Inflammatory macrophage treated with lipopolysaccharide for 1 hour (primary cell): Measurements from ENCODE around the gene CEP19.

Source experiments
- DNase-seq, 2 donors: peaks; one replicate each; pipeline ENCODE4 v3.0.0-alpha.2; 2020 to 2022

The CEP19 gene

GRCh38 chr3:196708467-196708866 lies 3.6 kb downstream of the CEP19 start:
- DNase-seq, result no peak

GRCh38 chr3:196707566-196707965 lies 4.5 kb downstream of the CEP19 start:
- no peak for DNase-seq

- DNase-seq, result no peak
These were observed 5.3 kb downstream of the CEP19 start for GRCh38 chr3:196706731-196707130.

GRCh38 chr3:196706327-196706726 lies 5.7 kb downstream of the CEP19 start:
- peak in 1 of 2 donors; percentile 30 for DNase-seq

- no peak for DNase-seq
These were observed 11.2 kb downstream of the CEP19 start for GRCh38 chr3:196700801-196701200.

GRCh38 chr3:196699749-196700148 lies 12.3 kb downstream of the CEP19 start:
- DNase-seq, result no peak

- no peak for DNase-seq
These were observed 14.8 kb downstream of the CEP19 start for GRCh38 chr3:196697270-196697669.

GRCh38 chr3:196695849-196696226 lies 16.2 kb downstream of the CEP19 start:
- DNase-seq, result no peak

GRCh38 chr3:196694941-196695848 lies 16.9 kb downstream of the CEP19 start:
- no peak for DNase-seq

- DNase-seq, result peak; percentile 49 to 57
These were observed 17.8 kb downstream of the CEP19 start for GRCh38 chr3:196694202-196694638.

GRCh38 chr3:196691386-196691785 lies 20.7 kb downstream of the CEP19 start:
- peak in 1 of 2 donors; percentile 49 for DNase-seq

GRCh38 chr3:196689941-196690660 lies 21.9 kb downstream of the CEP19 start:
- peak; percentile 54 to 73 for DNase-seq

- peak; percentile 94 to 97 for DNase-seq
These were observed 23.7 kb downstream of the CEP19 start for GRCh38 chr3:196688349-196688748.

GRCh38 chr3:196686436-196686835 lies 25.6 kb downstream of the CEP19 start:
- no peak for DNase-seq

- DNase-seq, result peak; percentile 92 to 98
These were observed 27.3 kb downstream of the CEP19 start for GRCh38 chr3:196684548-196685407.

- peak; percentile 35 to 66 for DNase-seq
These were observed 34.1 kb downstream of the CEP19 start for GRCh38 chr3:196677931-196678330.

GRCh38 chr3:196677353-196677752 lies 34.7 kb downstream of the CEP19 start:
- DNase-seq, result peak; percentile 77 to 86

GRCh38 chr3:196673632-196674031 lies 38.4 kb downstream of the CEP19 start:
- no peak for DNase-seq

- peak in 1 of 2 donors; percentile 51 for DNase-seq
These were observed 41.7 kb downstream of the CEP19 start for GRCh38 chr3:196670339-196670738.

GRCh38 chr3:196667056-196667825 lies 44.8 kb downstream of the CEP19 start:
- DNase-seq, result no peak

- no peak for DNase-seq
These were observed 45.8 kb downstream of the CEP19 start for GRCh38 chr3:196666001-196666867.
